Upper lobe of left lung (tissue), 4 donors: ENCODE measurements around the gene CMYA5.

Experiments
- POLR2A ChIP-seq, 4 donors: fragments of 450-650 bp; IDR thresholded peaks; one replicate each; pipeline ENCODE4 v1.5.1; 2016 to 2017; ENCODE audit warnings: antibody characterized with exemption in 4 of 4, mild to moderate bottlenecking in 2 of 4
- POLR2AphosphoS5 ChIP-seq, 2 donors: sonication (generic); formaldehyde crosslinking; IDR thresholded peaks; one replicate each; pipeline ENCODE4 v1.5.1; 2017; ENCODE audit warnings: antibody characterized with exemption in 2 of 2
- TF ChIP-seq, protein P1 (sequence below), 6 experiments: fragments of 450-650 bp in 4 of 6; fragments of 200-600 bp in 2 of 6; sonication (generic) in 2 of 6; IDR thresholded peaks; one replicate each; pipeline ENCODE4 v1.5.1; 2016 to 2019; ENCODE audit warnings: antibody characterized with exemption in 6 of 6

DNA sequence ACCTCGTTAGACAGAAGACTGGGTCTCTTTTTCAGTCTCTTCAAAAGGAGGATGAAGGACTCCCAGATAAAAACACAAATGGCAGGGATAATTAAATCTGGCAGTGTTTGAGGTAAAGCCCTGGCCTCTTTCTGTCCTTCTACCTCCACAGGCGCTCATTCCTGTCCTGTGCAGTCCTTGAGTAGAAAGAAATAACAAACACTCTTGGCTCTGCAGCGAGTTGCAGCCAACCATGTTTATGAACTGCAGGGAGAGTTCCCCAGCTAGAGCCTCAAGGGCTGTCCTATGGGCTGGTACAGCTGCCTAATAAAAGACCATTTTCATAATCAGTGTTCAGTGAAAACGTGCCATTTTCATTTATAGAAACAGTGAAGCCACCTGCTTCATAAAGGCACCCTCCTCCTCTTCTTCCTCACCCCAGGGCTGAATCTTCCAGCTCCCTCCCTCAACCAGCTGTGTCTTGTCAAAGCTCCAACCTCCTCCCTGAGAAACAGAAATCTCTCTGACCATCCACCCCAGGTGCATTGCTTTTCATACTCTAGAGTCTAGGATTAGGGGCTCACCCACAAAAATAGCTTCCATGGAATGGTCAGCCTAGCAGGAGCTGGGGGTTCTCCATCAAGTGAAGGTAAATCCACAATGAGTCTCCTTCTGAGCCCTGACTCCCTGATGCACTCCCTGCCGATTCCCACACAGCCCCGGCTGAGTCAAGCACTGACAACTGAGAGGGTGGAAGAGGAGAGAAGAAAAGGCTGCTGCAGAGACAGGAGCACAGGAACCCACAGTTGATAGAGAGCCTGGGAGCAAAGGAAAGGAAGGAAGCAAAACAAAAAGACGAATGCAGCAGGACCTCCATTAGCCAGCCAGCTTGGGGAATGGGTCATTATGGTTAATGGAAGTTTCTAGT, 150.7 kb downstream of the CMYA5 start:
- TF ChIP-seq, protein P1, sequence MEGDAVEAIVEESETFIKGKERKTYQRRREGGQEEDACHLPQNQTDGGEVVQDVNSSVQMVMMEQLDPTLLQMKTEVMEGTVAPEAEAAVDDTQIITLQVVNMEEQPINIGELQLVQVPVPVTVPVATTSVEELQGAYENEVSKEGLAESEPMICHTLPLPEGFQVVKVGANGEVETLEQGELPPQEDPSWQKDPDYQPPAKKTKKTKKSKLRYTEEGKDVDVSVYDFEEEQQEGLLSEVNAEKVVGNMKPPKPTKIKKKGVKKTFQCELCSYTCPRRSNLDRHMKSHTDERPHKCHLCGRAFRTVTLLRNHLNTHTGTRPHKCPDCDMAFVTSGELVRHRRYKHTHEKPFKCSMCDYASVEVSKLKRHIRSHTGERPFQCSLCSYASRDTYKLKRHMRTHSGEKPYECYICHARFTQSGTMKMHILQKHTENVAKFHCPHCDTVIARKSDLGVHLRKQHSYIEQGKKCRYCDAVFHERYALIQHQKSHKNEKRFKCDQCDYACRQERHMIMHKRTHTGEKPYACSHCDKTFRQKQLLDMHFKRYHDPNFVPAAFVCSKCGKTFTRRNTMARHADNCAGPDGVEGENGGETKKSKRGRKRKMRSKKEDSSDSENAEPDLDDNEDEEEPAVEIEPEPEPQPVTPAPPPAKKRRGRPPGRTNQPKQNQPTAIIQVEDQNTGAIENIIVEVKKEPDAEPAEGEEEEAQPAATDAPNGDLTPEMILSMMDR (IDR thresholded peaks at IDR 0.05), result no peak
- TF ChIP-seq POLR2AphosphoS5 (IDR thresholded peaks at IDR 0.05) (no peak), POLR2A (IDR thresholded peaks at IDR 0.05) (no peak)
